Kidney capillary endothelial cell (primary cell): ENCODE results near the gene SEMA4D.

ENCODE experiments used
- DNase-seq: peaks from one replicate; pipeline ENCODE4 v3.0.0-alpha.2; 2018; ENCODE audit warnings: low spot score

The SEMA4D gene

DNA sequence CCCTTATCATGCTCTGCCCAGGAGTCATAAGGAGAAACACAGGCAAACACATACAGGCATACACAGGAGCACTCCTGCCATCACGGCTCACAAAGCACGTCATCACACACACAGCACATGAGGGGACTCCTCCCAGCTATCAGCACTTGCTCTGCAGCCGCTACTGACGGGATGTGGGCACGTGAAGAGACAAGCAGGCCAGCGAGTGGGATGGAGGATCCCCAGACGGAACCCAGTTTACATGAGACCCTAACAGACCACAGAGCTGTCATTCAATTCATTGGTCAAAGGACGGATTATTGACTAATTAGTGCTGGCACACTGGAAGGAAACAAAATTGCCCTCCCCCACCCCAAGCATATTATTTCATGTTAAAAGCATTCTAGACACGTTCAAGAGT lies 53.6 kb downstream of the SEMA4D start:
- no peak for DNase-seq

DNA sequence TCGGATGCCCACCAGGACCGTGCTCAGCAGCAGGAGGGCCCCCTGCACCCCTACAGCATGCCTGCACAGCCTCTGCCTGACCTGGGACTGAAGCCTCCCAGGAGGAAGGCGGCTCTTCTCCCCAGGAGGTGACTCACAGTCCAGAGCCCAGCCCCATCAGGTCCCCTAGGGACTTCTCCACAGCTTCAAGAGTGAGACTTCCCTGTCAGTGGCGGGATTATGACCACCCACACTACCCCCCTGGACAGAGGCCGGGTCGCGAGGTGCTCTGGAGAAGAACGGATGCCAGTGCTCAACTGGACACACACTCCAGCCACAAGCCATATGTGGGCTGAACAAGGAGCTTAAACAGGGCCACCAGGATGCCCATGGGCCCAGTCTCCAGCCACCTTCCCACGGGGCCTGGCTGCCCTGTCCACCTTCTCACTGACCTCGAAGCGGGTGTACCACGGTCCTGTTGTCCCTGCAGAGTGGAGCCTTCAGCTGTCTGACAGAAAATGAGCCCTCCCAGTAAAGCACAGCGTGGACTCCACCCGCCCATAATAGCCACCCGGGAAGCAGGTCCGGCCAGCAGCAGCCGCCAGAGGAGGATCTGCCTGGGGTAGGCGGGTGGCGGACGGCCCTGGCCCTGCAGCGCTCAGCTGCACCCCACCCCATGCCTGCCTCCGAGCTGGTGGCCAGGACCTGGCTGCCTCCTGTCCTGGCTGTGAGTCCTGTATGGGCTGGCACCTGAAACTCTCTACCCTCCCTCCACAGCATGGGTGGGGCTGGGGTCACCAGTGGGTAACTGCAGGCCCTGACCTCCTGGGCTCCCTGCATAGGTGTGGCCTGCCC lies 54.7 kb downstream of the SEMA4D start:
- DNase-seq = peak; percentile 32

- peak; percentile 31 for DNase-seq
Observed at GRCh38 chr9:89442501-89442978, 55.4 kb downstream of the SEMA4D start.

- DNase-seq = no peak
Observed at GRCh38 chr9:89441986-89442385, 55.9 kb downstream of the SEMA4D start.

GRCh38 chr9:89441655-89441970 lies 56.3 kb downstream of the SEMA4D start:
- no peak for DNase-seq

GRCh38 chr9:89440951-89441654 lies 56.8 kb downstream of the SEMA4D start:
- no peak for DNase-seq

GRCh38 chr9:89440548-89440947 lies 57.4 kb downstream of the SEMA4D start:
- DNase-seq = no peak

GRCh38 chr9:89440046-89440445 lies 57.9 kb downstream of the SEMA4D start:
- DNase-seq = no peak

GRCh38 chr9:89439571-89439970 lies 58.3 kb downstream of the SEMA4D start:
- no peak for DNase-seq

DNA sequence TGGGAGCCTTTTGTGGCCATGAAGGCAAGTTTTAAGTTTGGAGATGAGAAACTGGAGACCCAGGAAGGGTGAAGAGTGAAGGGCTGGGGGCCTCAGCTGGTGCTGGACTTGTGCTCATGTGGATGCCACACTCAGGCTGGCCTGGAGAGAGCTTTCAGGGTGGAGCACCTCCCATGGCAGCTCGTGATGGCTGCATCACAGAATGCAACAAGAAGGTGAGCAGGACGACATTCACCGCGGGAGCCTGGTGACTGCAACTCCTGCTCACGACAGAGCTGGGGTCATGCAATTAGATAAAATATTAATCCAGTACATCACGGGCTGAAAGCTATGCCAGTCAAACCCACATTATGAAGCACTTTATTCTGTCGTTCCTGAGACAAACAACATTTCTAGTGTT lies 59.7 kb downstream of the SEMA4D start:
- DNase-seq = no peak

- DNase-seq = no peak
Observed at GRCh38 chr9:89437772-89438171, 60.1 kb downstream of the SEMA4D start.

GRCh38 chr9:89436963-89437625 lies 60.8 kb downstream of the SEMA4D start:
- no peak for DNase-seq

GRCh38 chr9:89436326-89436725 lies 61.6 kb downstream of the SEMA4D start:
- no peak for DNase-seq

DNA sequence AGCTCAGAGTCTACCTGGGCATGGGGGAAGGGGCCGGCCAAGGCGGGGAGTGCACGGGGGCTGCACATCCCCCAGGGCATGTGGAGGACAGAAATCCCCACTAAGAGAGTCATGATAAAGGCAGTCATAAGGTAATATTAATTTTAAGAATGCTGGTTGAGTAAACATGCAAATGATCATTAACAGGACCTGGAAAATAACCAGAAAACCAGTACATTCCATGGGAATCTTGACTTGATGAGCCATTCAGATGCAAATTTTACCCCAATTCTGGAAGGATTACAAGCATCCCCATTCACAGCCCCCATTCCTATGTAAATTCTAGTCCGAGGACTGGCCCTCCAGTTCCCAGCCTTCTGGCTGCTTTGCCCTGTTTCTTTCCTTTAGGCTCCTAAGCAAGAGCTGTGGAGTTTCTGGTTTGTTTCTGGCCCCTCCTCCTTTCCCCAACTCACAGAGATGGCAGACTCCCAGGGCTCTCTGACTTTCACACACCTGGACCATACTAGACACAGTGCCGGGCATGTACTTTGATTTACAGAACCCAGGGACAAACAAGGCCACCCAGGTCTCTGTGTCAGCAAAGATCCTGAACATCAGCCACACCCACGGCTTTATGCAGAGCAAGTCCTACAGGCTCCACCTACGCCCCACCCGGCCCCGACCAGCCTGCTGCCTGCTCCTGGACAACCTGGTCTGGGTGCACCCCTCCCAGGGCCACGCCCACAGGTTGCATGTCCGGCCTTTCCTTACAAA lies 62.7 kb downstream of the SEMA4D start:
- DNase-seq = no peak

DNA sequence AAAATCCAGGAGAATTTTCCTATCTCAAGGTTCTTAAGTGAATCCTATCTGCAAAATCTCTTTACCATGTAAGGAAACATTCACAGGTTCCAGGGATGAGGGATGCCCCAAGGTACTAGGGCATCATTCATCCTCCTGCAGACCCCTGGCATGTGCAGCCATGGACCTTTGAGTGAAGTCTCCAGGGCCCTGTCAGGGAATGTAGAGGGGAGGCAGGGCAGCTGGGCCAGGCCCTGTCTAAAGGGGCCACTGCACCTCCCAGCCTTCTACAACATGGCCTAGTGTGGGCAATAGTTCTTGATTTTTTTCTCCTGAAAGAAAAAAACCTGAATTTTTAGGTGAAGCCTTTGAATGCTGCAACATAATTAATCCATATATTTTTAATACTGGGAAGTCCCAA lies 63.3 kb downstream of the SEMA4D start:
- no peak for DNase-seq

- DNase-seq = no peak
Observed at GRCh38 chr9:89433826-89434225, 64.1 kb downstream of the SEMA4D start.

DNA sequence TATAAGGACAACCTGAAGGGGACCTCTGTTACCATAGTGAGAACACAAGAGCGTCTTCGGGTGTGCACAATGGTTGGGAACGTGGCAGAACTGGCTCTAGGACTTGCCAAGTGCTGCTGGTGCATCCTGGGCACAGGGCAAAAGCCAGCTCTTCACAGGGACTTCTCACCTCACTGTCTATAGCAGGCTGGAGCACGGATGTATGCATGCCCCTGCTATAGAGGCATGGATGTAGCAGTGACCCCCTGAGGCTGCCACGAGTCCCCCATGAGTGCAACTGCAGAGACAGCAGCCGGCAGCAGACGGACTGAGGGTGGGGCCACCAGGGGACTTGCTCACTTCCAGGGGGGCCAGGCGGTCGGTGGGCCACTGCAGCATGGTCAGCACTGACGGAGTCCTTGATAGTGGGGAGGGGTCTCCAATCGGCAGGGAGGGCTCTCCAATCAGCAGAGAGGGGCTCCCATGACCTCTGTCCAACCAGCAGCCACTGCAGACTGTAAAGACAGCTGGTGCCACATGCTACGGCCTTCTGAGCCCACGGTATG lies 64.9 kb downstream of the SEMA4D start:
- DNase-seq = no peak

DNA sequence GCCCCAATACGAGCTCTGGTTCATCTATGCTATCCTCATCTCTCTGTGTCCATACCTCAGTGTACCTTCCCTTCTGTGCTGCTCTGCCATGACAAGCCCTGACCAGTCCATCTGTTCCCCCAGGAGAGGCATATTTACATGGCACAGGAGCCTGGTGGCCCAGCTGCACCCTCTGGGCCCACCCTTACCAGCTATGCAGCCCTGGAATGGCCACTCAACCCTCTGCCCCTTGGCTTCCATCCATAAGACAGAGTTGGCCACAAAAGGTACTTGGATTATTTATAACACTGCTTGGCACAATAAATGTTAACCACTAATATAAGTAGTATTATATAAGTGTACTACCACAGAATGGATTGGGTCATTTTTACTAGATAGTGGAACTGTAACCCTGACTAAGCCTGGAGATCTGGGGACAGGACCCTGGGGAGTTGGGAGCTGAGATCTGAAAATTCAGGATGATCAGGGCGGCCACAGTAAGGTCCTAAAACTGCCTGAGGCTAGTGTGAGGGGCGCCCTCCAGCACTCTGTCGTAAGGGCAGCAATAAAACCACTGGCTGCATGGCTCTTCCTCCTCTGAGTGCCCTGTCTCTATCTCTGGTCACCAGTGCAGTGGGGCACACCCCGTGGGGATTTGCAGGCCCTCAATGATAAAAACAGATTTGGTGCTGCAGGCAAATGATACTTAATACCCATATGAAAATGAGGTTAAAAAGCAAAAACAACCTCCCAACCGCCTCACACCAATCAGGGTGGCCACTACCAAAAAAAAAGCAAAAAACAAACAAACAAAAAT lies 65.8 kb downstream of the SEMA4D start:
- no peak for DNase-seq

DNA sequence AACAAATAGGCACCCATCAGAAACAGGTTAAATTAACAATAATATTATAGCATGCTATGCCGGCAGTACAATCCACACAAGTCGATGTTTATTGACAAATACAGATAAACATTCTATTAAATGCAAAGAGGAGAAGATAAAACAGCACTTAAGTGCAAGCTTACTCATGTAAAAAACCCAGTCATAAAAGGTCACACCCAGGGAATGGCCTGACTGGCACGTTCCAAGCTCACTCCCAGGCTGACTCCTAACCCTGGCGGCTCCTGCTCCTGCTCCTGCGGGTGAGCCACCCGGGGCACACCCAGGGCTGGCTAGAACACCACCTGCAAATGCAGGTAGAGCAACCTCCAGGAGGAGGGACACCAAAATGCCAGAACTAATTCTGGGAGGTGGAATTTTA lies 66.9 kb downstream of the SEMA4D start:
- DNase-seq = no peak

DNA sequence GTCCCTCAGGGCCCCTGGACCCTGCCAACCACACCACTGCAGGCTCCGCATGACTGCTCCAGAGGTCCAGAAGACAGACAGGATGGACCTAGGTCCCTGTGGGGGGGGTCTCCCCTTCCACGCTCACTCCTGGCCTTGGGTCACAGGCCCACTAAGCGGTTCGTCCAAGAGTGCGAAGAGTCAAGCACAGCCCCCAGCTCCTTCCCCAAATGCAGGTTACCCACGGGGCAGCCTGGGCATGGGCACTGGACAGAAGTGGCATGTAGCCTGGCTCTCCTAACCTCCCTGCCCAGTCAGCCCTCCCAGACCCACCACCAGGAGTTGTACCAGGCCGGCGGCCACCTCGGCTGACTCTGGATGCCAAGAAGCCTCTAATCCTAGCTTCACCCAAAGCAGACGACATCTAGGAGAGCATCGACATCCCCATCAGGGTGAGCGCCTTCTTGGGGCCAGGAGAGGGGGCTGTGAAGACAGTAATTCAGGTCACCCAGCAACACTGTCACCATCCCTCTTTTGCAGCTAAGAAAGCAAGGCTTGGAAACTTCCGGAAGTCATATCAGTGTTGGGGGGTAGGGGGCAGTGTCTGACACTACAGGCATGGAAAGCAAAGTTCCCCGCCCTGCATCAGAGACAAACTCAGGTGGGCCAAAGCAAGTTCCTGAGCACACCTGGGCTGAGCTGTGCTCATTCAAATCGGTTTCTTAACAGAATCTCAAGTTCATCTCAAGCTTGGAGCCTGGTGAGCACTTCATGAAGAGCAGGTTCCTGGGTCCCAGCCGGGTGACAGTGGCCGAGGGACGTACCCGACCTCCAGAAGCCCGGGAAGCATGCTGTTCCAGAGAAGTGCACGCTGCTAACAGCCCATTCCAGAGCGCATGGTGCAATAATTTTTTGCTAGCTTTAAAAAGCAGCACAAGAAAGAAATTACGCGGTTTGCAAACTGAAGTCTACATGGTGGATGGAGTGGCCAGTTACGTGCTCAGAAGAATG lies 68.7 kb downstream of the SEMA4D start:
- DNase-seq = no peak
